Stomach (tissue), 4 donors: ENCODE data around the gene ACO2.

Experiments
- POLR2A ChIP-seq, 4 donors: fragments of 450-650 bp; IDR thresholded peaks; one replicate each; pipeline ENCODE4 v1.6.1; 2016; ENCODE audit warnings: antibody characterized with exemption in 4 of 4, control low read depth in 2 of 4, mild to moderate bottlenecking in 1 of 4, moderate library complexity in 1 of 4
- TF ChIP-seq, protein P1 (sequence below), 7 experiments: fragments of 450-650 bp in 4 of 7; fragments of 200-600 bp in 3 of 7; sonication (generic) in 3 of 7; IDR thresholded peaks; one replicate each; pipeline ENCODE4 v1.5.1; 2016 to 2019; ENCODE audit warnings: antibody characterized with exemption in 7 of 7, control low read depth in 2 of 7, mild to moderate bottlenecking in 1 of 7

DNA sequence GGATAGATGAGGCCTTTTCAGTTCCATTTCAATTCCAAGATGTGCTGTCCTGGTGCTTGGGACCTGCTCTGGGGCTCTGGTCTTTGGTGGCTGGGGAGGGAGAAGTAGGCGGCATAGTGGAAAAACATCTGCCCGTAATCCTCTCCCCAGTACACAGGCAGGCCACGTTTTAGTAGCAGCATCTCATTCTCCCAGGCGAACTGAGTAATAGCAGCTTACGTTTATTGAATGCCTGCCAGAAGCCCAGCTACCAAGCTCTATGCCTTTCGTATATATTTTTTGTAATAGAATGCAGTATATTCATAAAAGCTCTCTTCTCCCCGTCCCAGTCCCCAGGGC is 11.4 kb downstream of the ACO2 start:
- TF ChIP-seq, protein P1, sequence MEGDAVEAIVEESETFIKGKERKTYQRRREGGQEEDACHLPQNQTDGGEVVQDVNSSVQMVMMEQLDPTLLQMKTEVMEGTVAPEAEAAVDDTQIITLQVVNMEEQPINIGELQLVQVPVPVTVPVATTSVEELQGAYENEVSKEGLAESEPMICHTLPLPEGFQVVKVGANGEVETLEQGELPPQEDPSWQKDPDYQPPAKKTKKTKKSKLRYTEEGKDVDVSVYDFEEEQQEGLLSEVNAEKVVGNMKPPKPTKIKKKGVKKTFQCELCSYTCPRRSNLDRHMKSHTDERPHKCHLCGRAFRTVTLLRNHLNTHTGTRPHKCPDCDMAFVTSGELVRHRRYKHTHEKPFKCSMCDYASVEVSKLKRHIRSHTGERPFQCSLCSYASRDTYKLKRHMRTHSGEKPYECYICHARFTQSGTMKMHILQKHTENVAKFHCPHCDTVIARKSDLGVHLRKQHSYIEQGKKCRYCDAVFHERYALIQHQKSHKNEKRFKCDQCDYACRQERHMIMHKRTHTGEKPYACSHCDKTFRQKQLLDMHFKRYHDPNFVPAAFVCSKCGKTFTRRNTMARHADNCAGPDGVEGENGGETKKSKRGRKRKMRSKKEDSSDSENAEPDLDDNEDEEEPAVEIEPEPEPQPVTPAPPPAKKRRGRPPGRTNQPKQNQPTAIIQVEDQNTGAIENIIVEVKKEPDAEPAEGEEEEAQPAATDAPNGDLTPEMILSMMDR (IDR thresholded peaks at IDR 0.05) = no peak
- TF ChIP-seq POLR2A (IDR thresholded peaks at IDR 0.05) = no peak
